Right lobe of liver (tissue), 4 donors: ENCODE measurements around the gene LPCAT3.

Experiments
- POLR2A ChIP-seq: fragments of 450-650 bp; IDR thresholded peaks from one replicate; pipeline ENCODE4 v1.6.1; 2017; ENCODE audit warnings: antibody characterized with exemption, mild to moderate bottlenecking
- TF ChIP-seq, protein P1 (sequence below), 4 donors: fragments of 200-600 bp in 3 of 4; fragments of 450-650 bp in 1 of 4; IDR thresholded peaks; one replicate each; pipeline versions ENCODE4 v1.5.1 to v1.8.0; 2016 to 2022; ENCODE audit warnings: antibody characterized with exemption in 4 of 4, mild to moderate bottlenecking in 2 of 4
- donor health status: DM: no; HTN: no; CAD: no.
- donor health status: DM: no; HTN: no; CAD: no.
- donor health status: DM: no; HTN: yes; CAD: no.

DNA sequence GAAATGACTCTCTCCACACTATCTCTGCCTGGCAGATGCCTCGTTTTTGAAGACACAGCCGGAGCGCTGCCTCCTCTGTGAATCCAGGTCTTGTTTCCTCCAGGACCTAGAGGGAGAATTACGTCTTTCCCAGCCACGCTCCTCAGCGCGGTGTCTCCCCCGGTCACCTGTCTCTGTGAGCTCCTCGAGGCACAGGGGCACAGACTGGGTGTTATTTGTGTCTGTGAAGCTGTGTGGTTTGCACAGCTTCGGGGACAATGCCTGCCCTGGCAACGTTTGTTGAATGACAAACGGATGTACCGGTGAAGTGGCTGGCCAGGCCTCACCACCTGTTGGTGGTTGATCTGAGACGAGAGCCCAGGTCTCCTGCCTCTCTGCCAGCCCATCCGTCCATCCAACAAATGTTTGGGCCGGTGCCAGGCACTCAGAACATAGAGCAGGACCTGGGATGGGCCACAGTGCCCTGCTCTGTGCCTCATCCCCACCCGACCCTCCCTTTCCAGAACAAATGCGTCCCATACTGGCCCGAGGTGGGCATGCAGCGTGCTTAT lies 61.0 kb downstream of the LPCAT3 start:
- TF ChIP-seq, protein P1, sequence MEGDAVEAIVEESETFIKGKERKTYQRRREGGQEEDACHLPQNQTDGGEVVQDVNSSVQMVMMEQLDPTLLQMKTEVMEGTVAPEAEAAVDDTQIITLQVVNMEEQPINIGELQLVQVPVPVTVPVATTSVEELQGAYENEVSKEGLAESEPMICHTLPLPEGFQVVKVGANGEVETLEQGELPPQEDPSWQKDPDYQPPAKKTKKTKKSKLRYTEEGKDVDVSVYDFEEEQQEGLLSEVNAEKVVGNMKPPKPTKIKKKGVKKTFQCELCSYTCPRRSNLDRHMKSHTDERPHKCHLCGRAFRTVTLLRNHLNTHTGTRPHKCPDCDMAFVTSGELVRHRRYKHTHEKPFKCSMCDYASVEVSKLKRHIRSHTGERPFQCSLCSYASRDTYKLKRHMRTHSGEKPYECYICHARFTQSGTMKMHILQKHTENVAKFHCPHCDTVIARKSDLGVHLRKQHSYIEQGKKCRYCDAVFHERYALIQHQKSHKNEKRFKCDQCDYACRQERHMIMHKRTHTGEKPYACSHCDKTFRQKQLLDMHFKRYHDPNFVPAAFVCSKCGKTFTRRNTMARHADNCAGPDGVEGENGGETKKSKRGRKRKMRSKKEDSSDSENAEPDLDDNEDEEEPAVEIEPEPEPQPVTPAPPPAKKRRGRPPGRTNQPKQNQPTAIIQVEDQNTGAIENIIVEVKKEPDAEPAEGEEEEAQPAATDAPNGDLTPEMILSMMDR (IDR thresholded peaks at IDR 0.05) = no peak
- no peak for TF ChIP-seq POLR2A
